ENCODE results near the gene FAM3B.

DNA sequence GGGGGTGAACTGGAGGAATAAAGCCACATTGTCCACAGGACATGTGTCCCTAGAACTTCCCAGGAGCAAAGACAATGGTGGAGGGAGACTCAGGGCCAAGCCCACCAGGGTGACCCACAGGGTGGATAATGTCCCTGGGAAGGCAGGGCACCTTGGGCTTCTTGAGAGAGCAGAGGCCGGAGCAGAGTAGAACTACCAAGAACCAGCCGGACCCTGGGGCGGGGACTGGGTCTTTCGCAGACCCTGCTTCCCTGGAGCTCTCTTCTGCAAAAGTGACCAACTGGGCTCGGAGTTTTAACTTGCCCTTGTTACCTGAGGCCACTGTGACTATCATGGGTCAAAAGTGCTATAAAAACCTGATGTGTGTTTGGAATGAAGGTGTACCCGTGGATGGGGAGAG lies 875 bp upstream of the FAM3B start:
- TF ChIP-seq CEBPB (IDR thresholded peaks at IDR 0.05; ENCODE audit: low read depth, low read length) = no peak
- TF ChIP-seq, protein P1, sequence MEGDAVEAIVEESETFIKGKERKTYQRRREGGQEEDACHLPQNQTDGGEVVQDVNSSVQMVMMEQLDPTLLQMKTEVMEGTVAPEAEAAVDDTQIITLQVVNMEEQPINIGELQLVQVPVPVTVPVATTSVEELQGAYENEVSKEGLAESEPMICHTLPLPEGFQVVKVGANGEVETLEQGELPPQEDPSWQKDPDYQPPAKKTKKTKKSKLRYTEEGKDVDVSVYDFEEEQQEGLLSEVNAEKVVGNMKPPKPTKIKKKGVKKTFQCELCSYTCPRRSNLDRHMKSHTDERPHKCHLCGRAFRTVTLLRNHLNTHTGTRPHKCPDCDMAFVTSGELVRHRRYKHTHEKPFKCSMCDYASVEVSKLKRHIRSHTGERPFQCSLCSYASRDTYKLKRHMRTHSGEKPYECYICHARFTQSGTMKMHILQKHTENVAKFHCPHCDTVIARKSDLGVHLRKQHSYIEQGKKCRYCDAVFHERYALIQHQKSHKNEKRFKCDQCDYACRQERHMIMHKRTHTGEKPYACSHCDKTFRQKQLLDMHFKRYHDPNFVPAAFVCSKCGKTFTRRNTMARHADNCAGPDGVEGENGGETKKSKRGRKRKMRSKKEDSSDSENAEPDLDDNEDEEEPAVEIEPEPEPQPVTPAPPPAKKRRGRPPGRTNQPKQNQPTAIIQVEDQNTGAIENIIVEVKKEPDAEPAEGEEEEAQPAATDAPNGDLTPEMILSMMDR (conservative IDR thresholded peaks at IDR 0.05; ENCODE audit: low read depth, low read length) = no peak

Measured in IMR-90 (cell line).